ENCODE measurements around the gene ZNF160. TPM values are rescaled to one million over a fixed set of nuclear protein-coding genes. Genes with fewer than 3 reads are reported as not detected.
"Not testable (repeated sequence)": the region's sequence is repeated elsewhere in the genome, so short reads cannot be mapped to it uniquely, and the experiment has no call there.

The ZNF160 gene
- total RNA-seq, 1 donor from 2014 or later: 9.6 TPM

- TF ChIP-seq CTCF (conservative IDR thresholded peaks at IDR 0.05; ENCODE audit: low read depth, low read length): no peak
- H3K4me3 ChIP-seq (ENCODE audit: low read depth, low read length): peak overlapping the region; percentile 55
- no peak for DNase-seq (ENCODE audit: low read depth)
Measured at GRCh38 chr19:53037101-53038097, 65.8 kb downstream of the ZNF160 start.

GRCh38 chr19:53034948-53035675 is 68.1 kb downstream of the ZNF160 start:
- H3K4me3 ChIP-seq (ENCODE audit: low read depth, low read length): no peak overlapping the region
- DNase-seq (ENCODE audit: low read depth): no peak
- TF ChIP-seq CTCF (conservative IDR thresholded peaks at IDR 0.05; ENCODE audit: low read depth, low read length): no peak

GRCh38 chr19:53034054-53034453 is 69.2 kb downstream of the ZNF160 start:
- H3K4me3 ChIP-seq (ENCODE audit: low read depth, low read length): no peak overlapping the region
- no peak for TF ChIP-seq CTCF (conservative IDR thresholded peaks at IDR 0.05; ENCODE audit: low read depth, low read length)
- no peak for DNase-seq (ENCODE audit: low read depth)

GRCh38 chr19:53028306-53028705 is 74.9 kb downstream of the ZNF160 start:
- not testable (repeated sequence) for DNase-seq (ENCODE audit: low read depth); H3K4me3 ChIP-seq (ENCODE audit: low read depth, low read length)

- H3K4me3 ChIP-seq (ENCODE audit: low read depth, low read length): no peak overlapping the region
- no peak for DNase-seq (ENCODE audit: low read depth)
- peak; percentile 18 for TF ChIP-seq CTCF (conservative IDR thresholded peaks at IDR 0.05; ENCODE audit: low read depth, low read length)
Measured at GRCh38 chr19:53019684-53020083, 83.5 kb downstream of the ZNF160 start.

Other genes with a start within 250 kb of the ZNF160 start
- 16.9 and 22.1 TPM in 2 replicates for gene ZNF468, start 245.8 kb downstream of the ZNF160 start, total RNA-seq
- gene ZNF320, start 205.8 kb downstream of the ZNF160 start, total RNA-seq: 4.7 and 18.9 TPM in 2 replicates
- gene ZNF888, start 180.0 kb downstream of the ZNF160 start, total RNA-seq: 5.1 and 6.3 TPM in 2 replicates
- gene ZNF816, start 140.5 kb downstream of the ZNF160 start, total RNA-seq: 2.5 and 4.2 TPM in 2 replicates
- gene ERVV-1, start 89.5 kb downstream of the ZNF160 start, total RNA-seq: not detected in 2 replicates
- not detected in 2 replicates for gene ERVV-2, start 58.7 kb downstream of the ZNF160 start, total RNA-seq
- gene ZNF415, start 29.5 kb upstream of the ZNF160 start, total RNA-seq: 2.2 and 3.1 TPM in 2 replicates
- 4.3 and 8.8 TPM in 2 replicates for gene ZNF347, start 55.6 kb upstream of the ZNF160 start, total RNA-seq
- gene ZNF665, start 89.9 kb upstream of the ZNF160 start, total RNA-seq: 2.2 and 10.8 TPM in 2 replicates
- gene ZNF677, start 151.5 kb upstream of the ZNF160 start, total RNA-seq: 8.5 and 25.3 TPM in 2 replicates
- gene VN1R2, start 154.9 kb upstream of the ZNF160 start, total RNA-seq: not detected in 2 replicates
- not detected in 2 replicates for gene VN1R4, start 164.3 kb upstream of the ZNF160 start, total RNA-seq
- gene ZNF845, start 230.3 kb upstream of the ZNF160 start, total RNA-seq: 4.5 and 4.6 TPM in 2 replicates